Activated CD8-positive, alpha-beta memory T cell treated with anti-CD3 and anti-CD28 coated beads, Interleukin-2, amount 10 ng/mL, durations not matched to agents 7 days and 5 days (primary cell): ENCODE measurements around the gene CERS6. TPM values are rescaled to one million over a fixed set of nuclear protein-coding genes. Genes with fewer than 3 reads are reported as not detected.

Experiments used
- ATAC-seq: fragments of 150-1000 bp; cut with Tn5 transposase; one replicate; pipeline ENCODE4 v1.10.0; 2021; ENCODE audit warnings: moderate library complexity
- CTCF ChIA-PET: fragments of 350-600 bp; sonication (Branson Sonifier 250); formaldehyde crosslinking; loops from one replicate; lab custom pipeline; 2021; ENCODE audit warnings: antibody characterized with exemption; lab: Charles Lee
- DNase-seq: peaks from one replicate; pipeline ENCODE4 v3.0.0-alpha.2; 2020
- H3K27ac Mint-ChIP-seq: one replicate; pipeline ENCODE4 v1.8.0; 2021; ENCODE audit warnings: mild to moderate bottlenecking, mixed read lengths
- H3K27me3 Mint-ChIP-seq: one replicate; pipeline ENCODE4 v1.8.0; 2021; ENCODE audit warnings: mixed read lengths
- H3K36me3 Mint-ChIP-seq: one replicate; pipeline ENCODE4 v1.8.0; 2021; ENCODE audit warnings: mild to moderate bottlenecking, mixed read lengths
- H3K4me1 Mint-ChIP-seq: one replicate; pipeline ENCODE4 v1.8.0; 2021; ENCODE audit warnings: mixed read lengths
- H3K4me3 Mint-ChIP-seq: one replicate; pipeline ENCODE4 v1.8.0; 2021; ENCODE audit warnings: mild to moderate bottlenecking, moderate library complexity, mixed read lengths
- H3K9me3 Mint-ChIP-seq: one replicate; pipeline ENCODE4 v1.8.0; 2022; ENCODE audit warnings: low read depth, mixed read lengths
- total RNA-seq, 2 experiments: library from RNA; stranded (reverse); gene quantifications; one replicate each; pipeline ENCODE4 v1.2.3, GENCODE V29; 2021

CERS6 gene
- total RNA-seq, 2 experiments from 2014 or later: 5.0 to 12.7 TPM

DNA sequence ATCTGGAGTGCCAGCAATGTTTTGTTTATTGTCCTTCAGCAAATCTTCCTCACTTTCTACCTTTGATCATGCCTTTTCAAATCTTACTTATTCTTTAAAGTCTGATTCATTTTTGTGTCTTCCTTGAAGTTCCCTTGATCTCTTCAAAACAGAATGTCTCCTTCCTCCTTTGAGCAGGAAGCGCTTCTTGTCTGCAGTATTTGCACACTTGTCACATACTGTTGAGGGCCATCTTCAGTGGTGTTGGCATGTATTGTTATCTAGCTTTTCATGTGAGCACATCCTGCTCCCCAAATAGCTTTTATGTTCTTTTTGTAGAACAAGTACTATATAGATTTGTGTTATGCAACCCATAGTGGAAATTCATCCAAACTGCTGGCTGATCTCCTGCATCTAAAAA, 5.9 kb upstream of the CERS6 start:
- ATAC-seq: no peak

DNA sequence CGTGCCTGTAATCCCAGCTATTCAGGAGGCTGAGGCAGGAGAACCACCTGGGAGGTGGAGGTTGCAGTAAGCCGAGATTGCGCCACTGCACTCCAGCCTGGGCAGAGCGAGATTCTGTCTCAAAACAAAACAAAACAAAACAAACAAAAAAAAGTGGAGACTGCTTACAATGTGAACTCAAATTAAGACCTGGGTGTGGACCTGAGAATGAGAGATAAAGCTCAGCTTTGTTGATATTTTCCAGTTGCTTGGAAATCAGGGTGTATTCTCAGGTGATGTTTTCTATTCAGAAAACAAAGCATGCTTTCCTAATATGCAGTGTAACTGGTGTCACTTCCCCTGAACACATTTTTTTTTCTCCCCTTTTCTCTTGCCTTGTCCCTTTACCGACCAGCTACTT, 5.3 kb upstream of the CERS6 start:
- CTCF ChIA-PET: no interaction called here
- H3K4me3 Mint-ChIP-seq: no peak overlapping the region
- peaks cover 4% of the 10 kb centered on the region for H3K36me3 Mint-ChIP-seq
- H3K4me1 Mint-ChIP-seq: no peaks in the 10 kb centered on the region
- H3K27ac Mint-ChIP-seq: no peak overlapping the region
- H3K27me3 Mint-ChIP-seq: peaks cover 12% of the 10 kb centered on the region
- H3K9me3 Mint-ChIP-seq: peaks cover 3% of the 10 kb centered on the region
- no peak for ATAC-seq
- no peak for DNase-seq

More for the DNA sequence above, 5.9 kb upstream of the CERS6 start:
- DNase-seq: no peak
- H3K36me3 Mint-ChIP-seq: peaks cover 4% of the 10 kb centered on the region
- no peaks in the 10 kb centered on the region for H3K4me1 Mint-ChIP-seq
- H3K4me3 Mint-ChIP-seq: no peak overlapping the region
- peaks cover 4% of the 10 kb centered on the region for H3K9me3 Mint-ChIP-seq
- CTCF ChIA-PET: no interaction called here
- peaks cover 12% of the 10 kb centered on the region for H3K27me3 Mint-ChIP-seq
- H3K27ac Mint-ChIP-seq: no peak overlapping the region

DNA sequence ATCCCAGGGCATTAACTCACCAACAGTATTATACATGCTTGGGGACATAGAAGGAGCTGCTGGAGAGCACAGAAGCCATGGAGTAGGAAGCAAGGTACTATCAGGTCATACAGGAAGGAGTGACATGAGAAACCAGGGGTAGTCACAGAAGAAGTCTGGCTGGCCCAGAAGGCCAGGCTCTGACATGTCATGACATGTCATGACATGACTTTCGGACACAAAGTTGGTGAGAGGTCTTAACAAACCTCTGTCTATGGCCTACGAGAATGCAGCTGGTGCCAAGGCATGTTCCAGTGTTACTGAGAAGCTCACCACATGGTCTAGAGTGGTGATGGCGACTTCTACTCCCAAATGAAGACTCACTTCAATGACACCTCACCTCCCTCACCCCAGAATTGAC, 3.3 kb upstream of the CERS6 start:
- no peaks in the 10 kb centered on the region for H3K9me3 Mint-ChIP-seq
- peaks cover 6% of the 10 kb centered on the region for H3K4me1 Mint-ChIP-seq
- no peaks in the 10 kb centered on the region for H3K36me3 Mint-ChIP-seq
- no peak overlapping the region for H3K4me3 Mint-ChIP-seq
- H3K27me3 Mint-ChIP-seq: peaks cover 15% of the 10 kb centered on the region
- ATAC-seq: no peak
- CTCF ChIA-PET: no interaction called here
- DNase-seq: no peak
- H3K27ac Mint-ChIP-seq: no peak overlapping the region

DNA sequence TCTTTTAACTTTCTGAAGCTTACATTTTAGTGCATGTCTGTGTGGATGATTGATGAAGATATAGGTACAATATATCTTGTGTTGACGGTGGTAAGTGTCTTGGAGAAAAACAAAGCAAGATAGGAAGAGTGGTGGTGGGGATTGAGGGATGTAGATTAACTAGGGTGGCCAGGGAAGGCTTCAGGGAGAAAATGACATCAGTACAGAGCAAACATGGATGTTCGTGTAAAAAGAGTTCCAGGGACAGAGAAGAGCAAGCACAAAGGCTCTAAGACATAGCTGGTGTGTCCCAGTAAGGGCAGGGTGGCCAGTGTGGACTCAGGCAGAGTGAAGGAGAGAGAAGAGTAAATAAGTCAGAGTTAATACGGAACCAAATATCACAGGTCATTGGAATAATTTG, 2.7 kb upstream of the CERS6 start:
- ATAC-seq: no peak

DNA sequence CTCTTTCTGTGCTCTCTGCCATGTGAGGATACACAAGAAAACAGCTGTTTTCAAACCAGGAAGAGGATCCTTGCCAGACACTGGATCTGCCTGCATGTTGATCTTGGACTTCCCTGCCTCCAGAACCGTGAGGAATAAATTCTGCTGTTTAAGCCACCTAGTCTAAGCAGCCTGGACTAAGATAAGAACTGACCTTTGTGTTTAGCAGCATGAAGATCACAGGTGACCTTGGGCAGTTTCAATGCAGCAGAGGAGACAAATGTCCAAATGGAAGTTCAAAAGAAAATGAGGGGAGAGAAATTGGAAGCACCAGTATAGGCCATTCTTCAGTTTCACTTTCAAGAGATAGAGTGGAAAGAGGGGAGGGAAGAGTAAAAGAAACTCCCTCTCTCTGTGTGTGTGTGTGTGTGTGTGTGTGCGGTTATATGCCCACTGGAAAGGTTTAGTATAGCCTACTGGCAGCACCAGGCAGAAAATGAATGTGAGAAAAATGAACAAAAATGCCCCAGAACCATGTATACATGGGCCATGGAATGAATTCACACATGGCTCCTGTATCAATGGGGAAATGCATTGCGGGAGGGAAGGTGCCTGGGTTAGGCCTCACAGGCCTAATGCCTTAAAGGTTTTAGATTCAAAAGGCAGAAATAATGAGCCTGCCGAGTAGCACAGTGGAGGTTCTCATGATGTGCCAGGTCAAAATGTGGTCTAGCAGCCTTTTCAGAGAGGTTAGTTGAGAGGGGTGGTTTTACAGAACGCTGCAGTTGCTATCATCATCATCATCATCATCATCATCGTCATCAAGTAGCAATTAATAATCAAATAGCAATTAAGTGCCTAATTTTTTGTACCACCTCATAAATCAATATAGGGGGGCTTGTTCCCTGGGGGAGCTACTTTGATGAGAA, 1.1 kb upstream of the CERS6 start:
- DNase-seq (no peak), ATAC-seq (no peak)
- Mint-ChIP-seq H3K4me1 (peaks cover 13% of the 10 kb centered on the region), H3K4me3 (no peak overlapping the region), H3K27ac (no peak overlapping the region), H3K36me3 (no peaks in the 10 kb centered on the region), H3K27me3 (peaks cover 21% of the 10 kb centered on the region), H3K9me3 (no peaks in the 10 kb centered on the region)
- CTCF ChIA-PET: no interaction called here

More for the DNA sequence above, 2.7 kb upstream of the CERS6 start:
- Mint-ChIP-seq H3K4me3 (no peak overlapping the region), H3K27me3 (peaks cover 17% of the 10 kb centered on the region), H3K27ac (no peak overlapping the region), H3K4me1 (peaks cover 10% of the 10 kb centered on the region), H3K36me3 (no peaks in the 10 kb centered on the region), H3K9me3 (no peaks in the 10 kb centered on the region)
- DNase-seq: no peak
- CTCF ChIA-PET: no interaction called here

GRCh38 chr2:168456521-168457189, 583 bp downstream of the CERS6 start:
- CTCF ChIA-PET: interaction anchor here (0.8 kb wide), 1 partner anchor 34 kb away, joined by 3 read pairs; no protein-coding TSS in a partner anchor
- Mint-ChIP-seq H3K4me3 (peak overlapping the region; percentile 71), H3K27ac (peak overlapping the region; percentile 55), H3K36me3 (no peaks in the 10 kb centered on the region), H3K27me3 (peaks cover 19% of the 10 kb centered on the region), H3K4me1 (peaks cover 13% of the 10 kb centered on the region), H3K9me3 (no peaks in the 10 kb centered on the region)
- peak; percentile 37 for ATAC-seq
- peak; percentile 42 for DNase-seq

DNA sequence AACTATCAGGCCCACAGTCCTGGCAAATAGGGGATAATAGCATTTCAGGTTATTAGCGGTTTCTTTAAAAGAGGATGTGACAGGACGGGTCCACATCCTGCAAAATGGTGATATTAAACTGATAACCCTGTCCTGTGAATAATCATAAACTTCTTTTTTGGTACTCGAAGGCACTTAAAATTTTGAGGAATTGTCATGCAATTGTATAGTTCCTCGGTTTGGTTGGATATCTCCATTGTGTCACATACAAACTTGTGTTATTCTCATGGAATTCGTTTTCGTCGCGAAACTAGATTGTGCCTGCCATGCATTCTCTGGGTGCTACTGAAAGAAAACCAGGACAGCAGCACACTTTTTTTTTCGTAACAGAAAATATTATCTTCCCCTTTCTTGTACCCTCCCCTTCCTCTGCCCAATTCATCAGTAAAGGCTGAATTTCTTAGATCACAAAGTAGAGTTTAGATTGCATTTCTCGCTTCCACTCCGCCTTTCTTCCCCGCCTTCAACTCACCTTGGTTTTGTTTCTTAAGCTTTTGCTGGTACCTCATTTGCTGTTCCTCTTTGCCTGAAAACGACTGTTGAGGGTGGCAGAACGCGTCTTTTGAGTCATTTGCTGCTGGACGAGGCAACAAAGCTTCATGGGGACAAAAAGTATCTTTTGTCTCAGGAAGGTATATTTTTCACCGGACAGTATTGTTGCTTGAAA, 1.3 kb downstream of the CERS6 start:
- Mint-ChIP-seq H3K4me1 (peaks cover 13% of the 10 kb centered on the region), H3K36me3 (no peaks in the 10 kb centered on the region), H3K27me3 (peaks cover 19% of the 10 kb centered on the region), H3K27ac (peak overlapping the region; percentile 54), H3K9me3 (no peaks in the 10 kb centered on the region), H3K4me3 (peak overlapping the region; percentile 71)
- ATAC-seq: no peak
- CTCF ChIA-PET: no interaction called here
- no peak for DNase-seq

- DNase-seq (no peak), ATAC-seq (no peak)
- peak overlapping the region; percentile 71 for H3K4me3 Mint-ChIP-seq
- peaks cover 13% of the 10 kb centered on the region for H3K4me1 Mint-ChIP-seq
- H3K36me3 Mint-ChIP-seq: peaks cover 1% of the 10 kb centered on the region
- H3K27me3 Mint-ChIP-seq: peaks cover 19% of the 10 kb centered on the region
- H3K9me3 Mint-ChIP-seq: no peaks in the 10 kb centered on the region
- CTCF ChIA-PET: no interaction called here
- H3K27ac Mint-ChIP-seq: no peak overlapping the region
Observed at GRCh38 chr2:168458139-168458538, 2.1 kb downstream of the CERS6 start.

DNA sequence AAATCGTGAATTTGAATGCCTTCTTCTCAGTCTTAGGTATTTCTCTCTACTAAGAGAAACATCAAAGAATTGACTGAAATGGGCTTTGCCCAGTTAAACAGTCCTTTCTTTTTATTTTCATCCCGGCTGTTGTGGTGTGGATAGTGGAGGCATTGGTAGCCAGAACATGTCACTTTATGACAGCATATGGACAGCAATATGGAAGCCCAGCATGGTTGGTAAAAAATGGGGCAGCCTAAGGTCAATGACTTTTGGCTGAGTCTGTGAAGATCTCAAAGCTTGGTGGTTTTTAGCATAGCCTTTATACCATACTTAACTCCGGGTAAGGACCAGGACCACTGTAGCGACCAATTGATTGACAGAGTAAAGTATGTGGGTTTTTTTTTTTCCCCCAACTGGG, 3.2 kb downstream of the CERS6 start:
- DNase-seq (no peak), ATAC-seq (no peak)
- Mint-ChIP-seq H3K27ac (no peak overlapping the region), H3K9me3 (no peaks in the 10 kb centered on the region), H3K27me3 (peaks cover 19% of the 10 kb centered on the region), H3K4me3 (no peak overlapping the region), H3K36me3 (peaks cover 1% of the 10 kb centered on the region), H3K4me1 (peaks cover 13% of the 10 kb centered on the region)
- CTCF ChIA-PET: no interaction called here

GRCh38 chr2:168460571-168460970, 4.5 kb downstream of the CERS6 start:
- no peak overlapping the region for H3K4me3 Mint-ChIP-seq
- no peak overlapping the region for H3K27ac Mint-ChIP-seq
- ATAC-seq (no peak), DNase-seq (no peak)
- peaks cover 14% of the 10 kb centered on the region for H3K4me1 Mint-ChIP-seq
- H3K27me3 Mint-ChIP-seq: peaks cover 19% of the 10 kb centered on the region
- peaks cover 1% of the 10 kb centered on the region for H3K36me3 Mint-ChIP-seq
- H3K9me3 Mint-ChIP-seq: no peaks in the 10 kb centered on the region
- CTCF ChIA-PET: no interaction called here

DNA sequence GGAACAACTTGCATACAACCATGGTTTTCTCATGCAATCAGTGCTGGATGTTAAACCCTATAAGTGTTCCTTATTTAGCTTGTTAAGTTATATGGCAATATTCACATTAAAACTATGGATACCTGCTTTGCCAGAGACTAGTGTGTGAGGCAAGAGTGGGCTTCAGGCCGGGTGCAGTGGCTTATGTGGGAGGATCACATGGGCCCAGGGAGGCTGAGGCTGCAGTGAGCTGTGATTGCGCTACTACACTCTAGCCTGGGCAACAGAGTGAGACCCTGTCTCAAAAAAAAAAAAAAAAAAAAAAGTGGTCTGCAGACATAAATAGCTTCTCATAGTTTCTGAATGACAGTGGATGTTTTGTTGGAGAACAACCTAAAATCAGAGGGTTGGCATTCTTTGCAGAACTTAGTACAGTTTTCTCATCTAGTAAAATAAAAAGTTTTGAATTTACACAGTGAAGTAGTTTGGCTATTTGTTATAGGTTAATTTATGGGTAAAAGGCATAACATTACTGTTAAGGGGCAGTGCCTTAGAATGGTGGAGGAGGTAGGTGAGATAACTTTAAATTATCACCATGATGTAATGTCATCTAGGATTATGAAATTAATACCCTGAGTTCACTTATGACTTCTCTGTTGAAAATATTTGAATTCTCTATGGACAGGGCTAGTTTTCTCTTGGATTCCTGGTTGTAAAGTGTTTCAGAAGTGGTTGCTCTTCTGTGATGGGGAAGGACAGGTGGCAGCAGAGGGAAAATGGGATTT, 5.3 kb downstream of the CERS6 start:
- H3K4me3 Mint-ChIP-seq: no peak overlapping the region
- DNase-seq: no peak
- peaks cover 21% of the 10 kb centered on the region for H3K27me3 Mint-ChIP-seq
- CTCF ChIA-PET: no interaction called here
- ATAC-seq: no peak
- no peaks in the 10 kb centered on the region for H3K9me3 Mint-ChIP-seq
- peaks cover 21% of the 10 kb centered on the region for H3K4me1 Mint-ChIP-seq
- peaks cover 1% of the 10 kb centered on the region for H3K36me3 Mint-ChIP-seq
- no peak overlapping the region for H3K27ac Mint-ChIP-seq

GRCh38 chr2:168461942-168462331, 5.9 kb downstream of the CERS6 start:
- H3K9me3 Mint-ChIP-seq: no peaks in the 10 kb centered on the region
- H3K4me1 Mint-ChIP-seq: peaks cover 27% of the 10 kb centered on the region
- ATAC-seq (no peak), DNase-seq (no peak)
- H3K27ac Mint-ChIP-seq: no peak overlapping the region
- H3K36me3 Mint-ChIP-seq: peaks cover 1% of the 10 kb centered on the region
- CTCF ChIA-PET: no interaction called here
- H3K4me3 Mint-ChIP-seq: no peak overlapping the region
- peaks cover 20% of the 10 kb centered on the region for H3K27me3 Mint-ChIP-seq

GRCh38 chr2:168462543-168463045, 6.5 kb downstream of the CERS6 start:
- no peak overlapping the region for H3K27ac Mint-ChIP-seq
- ATAC-seq (no peak), DNase-seq (no peak)
- no peaks in the 10 kb centered on the region for H3K9me3 Mint-ChIP-seq
- H3K27me3 Mint-ChIP-seq: peaks cover 14% of the 10 kb centered on the region
- peaks cover 27% of the 10 kb centered on the region for H3K4me1 Mint-ChIP-seq
- no peak overlapping the region for H3K4me3 Mint-ChIP-seq
- peaks cover 1% of the 10 kb centered on the region for H3K36me3 Mint-ChIP-seq
- CTCF ChIA-PET: no interaction called here
